PC-3 (cell line): Measurements from ENCODE around the gene CSHL1. TPM values are rescaled to one million over a fixed set of nuclear protein-coding genes. Genes with fewer than 3 reads are reported as not detected.

Experiments used
- ATAC-seq: fragments of 200-7000 bp; cut with Tn5 transposase; 2 replicates; pipeline ENCODE4 v1.9.1; 2020; ENCODE audit warnings: mild to moderate bottlenecking, moderate library complexity
- BruUV-seq: library from RNA; stranded (reverse); fragments of 400-500 nt; replicated peaks from 2 replicates; lab custom pipeline; 2021; lab: Mats Ljungman, UMichigan
- CTCF ChIA-PET: fragments of 300-600 bp; sonication (Branson Sonifier 250); formaldehyde crosslinking; loops from one replicate; lab custom pipeline; 2022; ENCODE audit warnings: antibody characterized with exemption; lab: Charles Lee
- POLR2A ChIA-PET: fragments of 300-600 bp; sonication (Branson Sonifier 250); formaldehyde crosslinking; loops from one replicate; lab custom pipeline; 2022; ENCODE audit warnings: antibody characterized with exemption; ENCODE audit not compliant: unreplicated experiment; lab: Charles Lee
- DNase-seq: peaks from one replicate; pipeline ENCODE4 v3.0.0-alpha.2; 2015
- H2AFZ ChIP-seq: fragments of 300-600 bp; sonication (generic); 2 replicates; pipeline ENCODE4 v1.6.0; 2016; ENCODE audit warnings: antibody characterized with exemption, low read length
- H3F3A ChIP-seq: fragments of 300-600 bp; sonication (generic); one replicate; pipeline ENCODE4 v1.6.0; 2017; ENCODE audit warnings: antibody characterized with exemption, low read length, control low read depth, mild to moderate bottlenecking; ENCODE audit not compliant: unreplicated experiment
- H3K27ac ChIP-seq: fragments of 300-600 bp; sonication (generic); 2 replicates; pipeline ENCODE4 v1.5.1; 2016; ENCODE audit warnings: mild to moderate bottlenecking, low read length
- H3K27me3 ChIP-seq: fragments of 300-600 bp; sonication (generic); 2 replicates; pipeline ENCODE4 v1.6.1; 2016; ENCODE audit warnings: low read length, mixed read lengths
- H3K36me3 ChIP-seq: fragments of 300-600 bp; sonication (generic); 2 replicates; pipeline ENCODE4 v1.6.1; 2016; ENCODE audit warnings: low read depth, mixed run types, low read length, mixed read lengths
- H3K4me1 ChIP-seq: fragments of 300-600 bp; sonication (generic); 2 replicates; pipeline ENCODE4 v1.5.1; 2016; ENCODE audit warnings: low read length; ENCODE audit not compliant: insufficient read depth
- H3K4me2 ChIP-seq: fragments of 300-600 bp; sonication (generic); 2 replicates; pipeline ENCODE4 v1.6.0; 2016; ENCODE audit warnings: low read length
- H3K4me3 ChIP-seq: fragments of 300-600 bp; sonication (generic); 2 replicates; pipeline ENCODE4 v1.5.1; 2016; ENCODE audit warnings: mild to moderate bottlenecking, low read length, mixed read lengths
- H3K79me2 ChIP-seq: fragments of 300-600 bp; sonication (generic); 2 replicates; pipeline ENCODE4 v1.6.1; 2017; ENCODE audit warnings: low read length, mixed read lengths
- H3K9ac ChIP-seq: fragments of 300-600 bp; sonication (generic); 2 replicates; pipeline ENCODE4 v1.6.0; 2016; ENCODE audit warnings: mild to moderate bottlenecking, low read length
- H3K9me2 ChIP-seq: fragments of 300-600 bp; sonication (generic); replicated peaks from 2 replicates; pipeline ENCODE4 v1.6.1; 2016; ENCODE audit warnings: mixed run types, low read length, mixed read lengths
- H3K9me3 ChIP-seq: fragments of 300-600 bp; sonication (generic); 2 replicates; pipeline ENCODE4 v1.6.1; 2016; ENCODE audit warnings: low read length, mixed read lengths
- H4K20me1 ChIP-seq: fragments of 300-600 bp; sonication (generic); 2 replicates; pipeline ENCODE4 v1.6.1; 2016; ENCODE audit warnings: low read length, mixed read lengths
- EZH2 ChIP-seq: fragments of 300-600 bp; sonication (generic); IDR thresholded peaks from one replicate; pipeline ENCODE4 v1.6.1; 2017; ENCODE audit warnings: antibody characterized with exemption, mild to moderate bottlenecking, low read length; ENCODE audit not compliant: unreplicated experiment
- EZH2phosphoT487 ChIP-seq: fragments of 300-600 bp; sonication (generic); IDR thresholded peaks from 2 replicates; pipeline ENCODE4 v1.6.1; 2018; ENCODE audit warnings: mild to moderate bottlenecking, antibody characterized with exemption, low read length, borderline replicate concordance
- intact Hi-C: fragments of 100-400 bp; cut with micrococcal nuclease; formaldehyde crosslinking; loops from 2 replicates; pipeline ENCODE4 v1.9.0; 2023
- total RNA-seq: library from RNA; depleted of rRNA; stranded (reverse); fragments of >200 nt; gene quantifications from 2 replicates; pipeline ENCODE4 v1.2.3, GENCODE V29; 2014
- TF ChIP-seq, protein P1 (sequence below): fragments of 300-600 bp; sonication (generic); conservative IDR thresholded peaks from 2 replicates; pipeline ENCODE4 v1.5.1; 2017; ENCODE audit warnings: antibody characterized with exemption, low read depth, mild to moderate bottlenecking, low read length

CSHL1 gene
- total RNA-seq, 1 experiment from 2014 or later = not detected

- ATAC-seq = peak; percentile 28; the same call in 1 of the 2 replicates
- intact Hi-C loops = loop anchor here (5.0 kb wide), 1 partner anchor 37 kb away; the partner anchor contains the start of gene GH1
- TF ChIP-seq, protein P1, sequence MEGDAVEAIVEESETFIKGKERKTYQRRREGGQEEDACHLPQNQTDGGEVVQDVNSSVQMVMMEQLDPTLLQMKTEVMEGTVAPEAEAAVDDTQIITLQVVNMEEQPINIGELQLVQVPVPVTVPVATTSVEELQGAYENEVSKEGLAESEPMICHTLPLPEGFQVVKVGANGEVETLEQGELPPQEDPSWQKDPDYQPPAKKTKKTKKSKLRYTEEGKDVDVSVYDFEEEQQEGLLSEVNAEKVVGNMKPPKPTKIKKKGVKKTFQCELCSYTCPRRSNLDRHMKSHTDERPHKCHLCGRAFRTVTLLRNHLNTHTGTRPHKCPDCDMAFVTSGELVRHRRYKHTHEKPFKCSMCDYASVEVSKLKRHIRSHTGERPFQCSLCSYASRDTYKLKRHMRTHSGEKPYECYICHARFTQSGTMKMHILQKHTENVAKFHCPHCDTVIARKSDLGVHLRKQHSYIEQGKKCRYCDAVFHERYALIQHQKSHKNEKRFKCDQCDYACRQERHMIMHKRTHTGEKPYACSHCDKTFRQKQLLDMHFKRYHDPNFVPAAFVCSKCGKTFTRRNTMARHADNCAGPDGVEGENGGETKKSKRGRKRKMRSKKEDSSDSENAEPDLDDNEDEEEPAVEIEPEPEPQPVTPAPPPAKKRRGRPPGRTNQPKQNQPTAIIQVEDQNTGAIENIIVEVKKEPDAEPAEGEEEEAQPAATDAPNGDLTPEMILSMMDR = no peak
- no peak for TF ChIP-seq EZH2phosphoT487
- TF ChIP-seq EZH2 = no peak
- ChIA-PET CTCF (interaction anchor here (0.6 to 0.7 kb wide), 2 partner anchors 93 to 465 kb away, joined by 3 read pairs; no protein-coding TSS in a partner anchor), POLR2A (no interaction called here)
- Histone ChIP-seq H3K79me2 (no peaks in the 10 kb centered on the region), H2AFZ (no peak overlapping the region), H3K27me3 (no peaks in the 10 kb centered on the region), H3K9me2 (no peaks in the 10 kb centered on the region), H3K4me3 (no peak overlapping the region), H3K4me1 (no peaks in the 10 kb centered on the region), H3K9me3 (no peaks in the 10 kb centered on the region), H3F3A (no peaks in the 10 kb centered on the region), H4K20me1 (no peaks in the 10 kb centered on the region), H3K9ac (no peak overlapping the region), H3K4me2 (no peak overlapping the region), H3K27ac (no peak overlapping the region), H3K36me3 (no peaks in the 10 kb centered on the region)
- DNase-seq = no peak
- BruUV-seq = no TSS peak
These were observed 43.5 kb upstream of the CSHL1 start for GRCh38 chr17:63954402-63955063.

GRCh38 chr17:63950940-63951907 lies 40.2 kb upstream of the CSHL1 start:
- Histone ChIP-seq H3K9me2 (no peaks in the 10 kb centered on the region), H4K20me1 (no peaks in the 10 kb centered on the region), H3K4me2 (no peak overlapping the region), H3K36me3 (no peaks in the 10 kb centered on the region), H3K9me3 (no peaks in the 10 kb centered on the region), H3K27ac (no peak overlapping the region), H3K4me1 (no peaks in the 10 kb centered on the region), H3K27me3 (no peaks in the 10 kb centered on the region), H3K4me3 (no peak overlapping the region), H3K79me2 (no peaks in the 10 kb centered on the region), H3K9ac (no peak overlapping the region), H3F3A (no peaks in the 10 kb centered on the region), H2AFZ (no peak overlapping the region)
- TF ChIP-seq EZH2 = no peak
- TF ChIP-seq EZH2phosphoT487 = no peak
- TF ChIP-seq, protein P1 = peak; percentile 93
- DNase-seq = peak; percentile 82
- ChIA-PET CTCF (interaction anchor here (0.5 to 1.6 kb wide), 5 partner anchors 32 to 500 kb away, joined by 3 to 22 read pairs (median 4); partner anchors contain the start of gene GH1), POLR2A (no interaction called here)
- peak; percentile 78 for ATAC-seq
- intact Hi-C loops = loop anchor here (5.0 kb wide), 1 partner anchor 34 kb away; the partner anchor contains the start of gene GH1
- no TSS peak for BruUV-seq
